GM21381 (cell line): ENCODE results near the gene ADAMTS17.

Experiments
- ATAC-seq: cut with Tn5 transposase; IDR thresholded peaks from one replicate; pipeline ENCODE4 v1.9.1; 2021; ENCODE audit warnings: mild to moderate bottlenecking, moderate library complexity; ENCODE audit not compliant: unreplicated experiment

Gene ADAMTS17

GRCh38 chr15:100310513-100311153, 31.1 kb downstream of the ADAMTS17 start:
- ATAC-seq = no peak

DNA sequence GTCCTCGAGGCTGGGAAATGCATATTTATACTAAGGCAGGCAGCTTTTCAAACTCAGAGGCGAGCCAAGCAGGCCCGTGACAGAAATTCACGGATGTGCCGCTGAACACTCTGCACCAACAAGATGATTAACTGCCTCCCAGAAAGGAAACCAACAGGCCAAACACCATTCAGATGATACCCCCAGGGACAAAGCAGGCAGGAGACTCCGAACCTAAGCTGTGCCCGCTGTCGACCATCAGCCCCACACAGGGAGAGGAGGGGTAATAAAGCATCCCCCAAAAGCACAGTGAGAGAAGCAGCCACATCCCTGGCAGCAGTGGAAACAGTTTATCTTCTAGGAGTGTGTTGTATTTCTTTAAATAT, 31.8 kb downstream of the ADAMTS17 start:
- no peak for ATAC-seq

DNA sequence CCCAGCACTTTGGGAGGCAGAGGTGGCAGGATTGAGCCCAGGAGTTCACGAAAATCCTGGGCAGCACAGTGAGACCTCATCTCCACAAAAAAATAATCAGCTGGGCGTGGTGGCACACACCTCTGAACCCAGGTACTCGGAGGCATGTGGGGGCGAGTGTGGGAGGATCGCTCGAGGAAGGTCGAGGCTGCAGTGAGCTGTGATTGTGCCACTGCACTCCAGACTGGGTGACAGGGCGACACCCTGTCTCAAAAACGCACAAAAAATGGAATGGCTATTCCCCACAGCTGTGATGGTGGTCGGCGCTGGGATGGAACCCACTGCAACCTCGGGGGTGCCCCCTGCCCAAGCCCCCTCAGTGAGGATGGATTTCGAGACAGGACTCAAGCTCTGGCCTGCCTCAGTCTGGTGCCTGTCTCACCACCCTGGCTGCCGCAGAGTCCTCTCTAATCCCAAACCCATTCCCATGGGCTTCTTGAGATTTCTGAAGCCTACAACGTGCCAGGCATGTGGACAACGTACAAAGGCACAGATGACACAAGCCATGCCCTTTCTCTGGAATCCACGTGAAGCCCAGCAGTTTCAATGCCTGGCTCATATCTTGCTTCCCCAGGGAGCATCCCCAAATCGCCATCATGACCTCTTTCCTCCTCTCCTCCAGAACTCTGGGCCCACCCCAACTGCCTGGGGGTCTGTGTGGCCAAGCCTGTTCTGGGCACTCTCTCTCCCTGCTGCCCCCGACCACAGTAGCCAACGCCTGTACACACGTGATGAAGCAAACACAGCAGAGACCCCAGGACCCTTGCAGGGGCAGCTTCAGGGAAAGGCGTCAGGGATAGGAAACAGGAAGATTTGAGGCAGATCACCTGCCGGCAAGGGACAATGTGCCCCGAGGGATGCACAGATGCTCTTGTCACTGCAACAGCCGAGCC, 32.4 kb downstream of the ADAMTS17 start:
- no peak for ATAC-seq

DNA sequence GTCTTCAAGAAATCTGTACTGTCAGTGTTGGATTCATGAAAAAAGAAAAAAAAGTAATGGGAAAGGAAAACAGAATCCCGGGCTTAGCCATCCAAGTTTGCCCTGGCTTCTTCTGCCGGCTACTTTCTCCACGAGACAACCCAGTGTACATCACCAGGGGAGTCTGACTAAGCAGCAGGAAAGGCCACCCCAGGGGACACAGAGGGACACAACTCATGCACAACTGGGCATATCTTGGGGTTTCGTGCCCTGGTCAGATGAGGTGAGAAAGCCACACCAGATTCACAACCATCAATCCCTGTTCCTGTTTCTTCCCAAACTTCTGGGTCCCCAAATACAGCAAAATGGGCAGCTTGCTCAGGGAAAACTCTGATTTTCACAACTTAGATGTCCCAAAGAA, 33.2 kb downstream of the ADAMTS17 start:
- no peak for ATAC-seq

DNA sequence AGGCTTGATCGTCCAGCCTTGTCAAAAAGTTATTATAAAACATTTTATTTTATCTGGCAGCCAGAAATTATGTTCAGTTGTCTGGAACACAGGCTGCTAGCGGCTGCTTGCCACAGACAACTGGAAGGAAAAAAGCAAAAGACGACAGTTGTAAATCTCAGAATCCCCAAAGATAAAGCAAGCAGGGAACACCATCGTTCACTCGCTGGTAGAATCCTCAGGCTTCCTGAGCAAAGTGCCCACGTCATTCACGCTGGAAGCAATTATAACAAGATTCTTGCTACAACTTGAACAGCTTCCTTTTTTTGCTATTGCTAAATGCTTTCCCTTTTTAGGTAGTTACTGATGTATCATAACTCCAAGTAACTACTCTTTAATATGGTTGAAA, 33.6 kb downstream of the ADAMTS17 start:
- no peak for ATAC-seq

DNA sequence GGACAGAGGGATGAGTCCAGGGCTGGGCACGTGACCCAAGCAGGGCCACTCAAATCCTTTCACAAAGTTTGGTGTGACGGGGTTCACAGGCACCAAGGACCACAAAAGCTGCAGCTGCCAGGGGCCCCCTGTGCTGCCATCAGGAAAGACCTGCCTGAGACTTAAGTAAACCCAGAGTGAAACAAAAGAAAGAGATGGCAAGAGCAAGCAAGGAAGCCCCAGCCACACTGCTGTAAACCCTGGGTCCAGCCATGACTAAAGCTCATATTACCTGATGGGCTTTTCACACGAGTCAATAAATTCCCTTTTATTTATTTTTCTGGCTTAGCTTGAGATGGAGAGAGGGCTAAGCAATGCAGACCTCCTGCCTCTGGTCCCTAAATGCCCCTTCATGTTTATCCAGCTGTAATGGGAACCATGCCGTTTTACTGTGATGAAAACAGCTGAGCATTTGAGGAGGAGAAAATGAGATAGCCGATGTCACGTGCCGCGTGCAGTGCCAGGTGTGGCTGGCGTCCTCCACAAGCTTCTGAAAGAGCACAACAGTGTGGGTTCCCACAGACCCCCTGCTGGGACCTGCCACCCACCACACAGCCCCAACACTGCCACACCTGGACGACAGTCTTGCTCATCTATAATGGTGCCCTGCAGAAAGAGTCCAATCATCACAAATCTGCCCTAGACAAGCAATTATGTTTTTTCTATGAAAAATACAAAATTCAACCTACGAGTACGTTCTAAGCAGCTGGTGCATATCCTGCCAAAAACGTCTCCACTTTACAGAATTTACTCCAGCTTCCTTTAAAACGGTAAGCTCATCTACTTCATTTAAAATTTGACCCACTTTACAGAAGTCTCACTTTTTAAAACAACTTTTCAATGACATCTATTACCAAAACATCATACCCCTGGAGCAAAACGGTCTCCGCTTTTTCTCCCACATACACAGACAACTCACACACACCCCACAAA, 34.2 kb downstream of the ADAMTS17 start:
- no peak for ATAC-seq

- ATAC-seq = no peak
These were observed 35.7 kb downstream of the ADAMTS17 start for GRCh38 chr15:100306098-100306497.

GRCh38 chr15:100301910-100302431, 39.8 kb downstream of the ADAMTS17 start:
- ATAC-seq = peak; percentile 68

DNA sequence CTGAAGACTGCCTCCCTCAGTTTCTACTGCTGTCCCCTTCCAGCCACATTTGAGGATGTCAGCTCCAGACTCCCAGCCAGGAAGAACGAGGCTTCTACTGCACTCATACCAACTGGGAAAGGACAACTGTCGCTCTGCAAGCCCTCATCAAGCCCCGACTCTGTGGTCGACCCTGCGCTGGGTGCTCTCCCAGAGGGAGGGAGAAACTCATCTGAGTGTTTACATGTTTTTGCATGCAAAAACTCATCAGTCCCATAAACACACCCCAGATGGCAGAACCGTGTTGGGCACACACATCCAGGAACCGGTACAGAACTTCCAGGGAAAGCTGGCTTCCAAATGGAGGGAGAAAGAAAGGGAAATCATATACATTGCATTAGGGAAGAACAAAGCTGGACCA, 43.5 kb downstream of the ADAMTS17 start:
- ATAC-seq = no peak

DNA sequence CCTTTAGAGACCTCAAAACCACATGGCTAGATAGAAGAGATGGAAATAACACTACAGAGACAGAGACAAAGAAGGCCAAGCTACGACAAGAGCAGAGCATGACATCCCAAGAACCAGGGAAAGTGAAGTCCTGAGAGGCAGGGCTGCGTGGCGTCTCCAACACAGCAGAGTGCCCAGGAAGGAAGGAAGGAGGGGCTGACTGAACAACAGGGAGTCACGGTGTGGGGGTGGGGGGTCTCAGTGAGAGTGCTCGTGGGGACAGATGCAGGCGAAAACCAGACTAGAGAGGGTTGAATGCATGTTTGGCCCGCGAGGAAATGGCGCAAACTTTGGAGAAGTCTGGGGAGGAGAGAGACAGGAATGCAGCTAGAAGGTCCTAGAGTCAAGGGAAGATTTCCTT, 44.0 kb downstream of the ADAMTS17 start:
- ATAC-seq = no peak

- ATAC-seq = no peak
These were observed 45.7 kb downstream of the ADAMTS17 start for GRCh38 chr15:100295939-100296565.

DNA sequence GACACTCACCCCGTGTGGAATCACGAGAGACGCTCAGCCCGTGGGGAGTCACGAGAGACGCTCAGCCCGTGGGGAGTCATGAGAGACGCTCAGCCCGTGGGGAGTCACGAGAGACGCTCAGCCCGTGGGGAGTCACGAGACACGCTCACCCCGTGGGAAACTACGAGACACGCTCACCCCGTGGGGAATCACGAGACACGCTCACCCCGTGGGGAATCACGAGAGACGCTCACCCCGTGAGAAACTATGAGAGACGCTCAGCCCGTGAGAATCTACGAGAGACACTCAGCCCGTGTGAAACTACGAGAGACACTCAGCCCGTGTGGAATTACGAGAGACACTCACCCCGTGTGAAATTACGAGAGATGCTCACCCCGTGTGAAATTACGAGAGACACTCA, 49.8 kb downstream of the ADAMTS17 start:
- ATAC-seq = no peak

GRCh38 chr15:100291106-100291505, 50.7 kb downstream of the ADAMTS17 start:
- ATAC-seq = no peak

DNA sequence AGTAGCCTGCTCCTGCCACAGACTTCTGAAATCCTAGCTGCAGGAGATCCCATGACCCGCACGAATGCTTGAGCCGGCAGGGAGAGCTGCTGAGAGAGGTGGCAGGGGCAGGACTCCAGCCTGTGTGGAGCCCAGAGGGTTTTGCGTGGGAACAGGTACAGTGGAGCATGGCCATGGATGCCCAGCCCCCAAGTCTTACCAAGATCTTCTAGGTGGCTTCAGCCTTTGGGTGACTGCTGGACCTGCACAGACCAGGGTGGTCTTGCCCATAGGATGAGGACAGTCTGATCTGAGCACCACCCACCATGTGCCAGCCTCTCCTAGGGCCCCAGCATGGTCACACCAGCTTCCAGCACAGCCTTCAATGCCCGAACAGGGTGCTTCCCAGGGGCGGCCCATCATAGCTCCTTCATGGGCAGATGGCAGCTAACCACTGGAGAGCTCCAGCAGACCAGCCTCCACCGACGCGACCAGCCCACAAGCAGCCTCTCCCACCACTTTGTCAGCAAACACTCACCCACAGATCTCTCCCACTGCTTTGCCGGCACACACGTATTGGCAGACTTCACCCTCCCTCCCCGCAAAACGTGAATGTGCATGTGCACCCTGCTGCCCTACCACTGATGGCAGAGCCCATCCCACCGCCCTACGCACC, 56.0 kb downstream of the ADAMTS17 start:
- ATAC-seq = no peak

- ATAC-seq = no peak
These were observed 57.1 kb downstream of the ADAMTS17 start for GRCh38 chr15:100284701-100285100.

- no peak for ATAC-seq
These were observed 57.6 kb downstream of the ADAMTS17 start for GRCh38 chr15:100284191-100284590.

GRCh38 chr15:100281096-100281917, 60.5 kb downstream of the ADAMTS17 start:
- no peak for ATAC-seq

- ATAC-seq = no peak
These were observed 61.9 kb downstream of the ADAMTS17 start for GRCh38 chr15:100279849-100280248.

DNA sequence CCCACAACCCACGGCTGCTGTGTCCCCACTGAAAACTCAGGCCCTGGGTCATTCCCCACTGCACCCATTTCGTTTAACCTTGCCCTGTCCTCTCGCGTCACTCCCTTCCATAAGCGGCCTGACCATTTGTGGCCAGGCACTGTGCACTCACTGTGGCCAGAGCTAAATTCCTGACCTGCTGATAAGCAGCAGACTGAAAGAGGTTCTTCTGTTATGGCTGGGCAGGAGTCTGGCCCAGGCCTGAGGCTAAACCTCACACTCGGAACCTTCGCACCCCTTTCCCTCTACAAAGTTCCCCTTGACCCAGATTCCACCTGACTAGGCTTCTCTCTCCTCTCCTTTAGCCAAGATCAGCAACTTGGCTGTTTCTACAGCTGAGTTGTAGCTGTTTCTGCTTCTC, 62.3 kb downstream of the ADAMTS17 start:
- ATAC-seq = no peak
